ENCODE data around the gene JAK2.
"Not testable (repeated sequence)": the region's sequence is repeated elsewhere in the genome, so short reads cannot be mapped to it uniquely, and the experiment has no call there.

The JAK2 gene

GRCh38 chr9:4984621-4985385 is at the start of gene JAK2:
JAK2 (plus strand) TSS chr9:4985272; CDS start chr9:5021988, 36,716 bp downstream.
- peak; percentile 94 to 97 for DNase-seq (ENCODE audit: low read depth in 2 of 2)
- H3K4me3 ChIP-seq (replicated peaks in 1 of 2; ENCODE audit: low read depth in 2 of 2, low read length in 2 of 2) = peak within 1 kb of the TSS; percentile 70 to 80
- peak; percentile 44 for TF ChIP-seq CTCF (IDR thresholded peaks at IDR 0.05; ENCODE audit: low read depth, low read length)

- DNase-seq (ENCODE audit: low read depth in 2 of 2) = no peak
- no peak overlapping the region for H3K4me3 ChIP-seq (replicated peaks in 1 of 2; ENCODE audit: low read depth in 2 of 2, low read length in 2 of 2)
- no peak for TF ChIP-seq CTCF (IDR thresholded peaks at IDR 0.05; ENCODE audit: low read depth, low read length)
Observed at GRCh38 chr9:4936277-4936676, 48.8 kb upstream of the JAK2 start.

- no peak overlapping the region for H3K4me3 ChIP-seq (replicated peaks in 1 of 2; ENCODE audit: low read depth in 2 of 2, low read length in 2 of 2)
- DNase-seq (ENCODE audit: low read depth in 2 of 2) = no peak
- no peak for TF ChIP-seq CTCF (IDR thresholded peaks at IDR 0.05; ENCODE audit: low read depth, low read length)
Observed at GRCh38 chr9:4936823-4937222, 48.2 kb upstream of the JAK2 start.

GRCh38 chr9:4937446-4937845 is 47.6 kb upstream of the JAK2 start:
- no peak overlapping the region for H3K4me3 ChIP-seq (replicated peaks in 1 of 2; ENCODE audit: low read depth in 2 of 2, low read length in 2 of 2)
- DNase-seq (ENCODE audit: low read depth in 2 of 2) = no peak

GRCh38 chr9:4938496-4938895 is 46.6 kb upstream of the JAK2 start:
- no peak for DNase-seq (ENCODE audit: low read depth in 2 of 2)
- no peak overlapping the region for H3K4me3 ChIP-seq (replicated peaks in 1 of 2; ENCODE audit: low read depth in 2 of 2, low read length in 2 of 2)
- TF ChIP-seq CTCF (IDR thresholded peaks at IDR 0.05; ENCODE audit: low read depth, low read length) = no peak

More at GRCh38 chr9:4937446-4937845, 47.6 kb upstream of the JAK2 start:
- no peak for TF ChIP-seq CTCF (IDR thresholded peaks at IDR 0.05; ENCODE audit: low read depth, low read length)

- no peak for DNase-seq (ENCODE audit: low read depth in 2 of 2)
- TF ChIP-seq CTCF (IDR thresholded peaks at IDR 0.05; ENCODE audit: low read depth, low read length) = no peak
Observed at GRCh38 chr9:4939118-4939561, 45.9 kb upstream of the JAK2 start.

GRCh38 chr9:4942042-4942691 is 42.9 kb upstream of the JAK2 start:
- peak; percentile 67 to 72 for DNase-seq (ENCODE audit: low read depth in 2 of 2)
- not testable (repeated sequence) for H3K4me3 ChIP-seq (replicated peaks in 1 of 2; ENCODE audit: low read depth in 2 of 2, low read length in 2 of 2)

More at GRCh38 chr9:4939118-4939561, 45.9 kb upstream of the JAK2 start:
- H3K4me3 ChIP-seq (replicated peaks in 1 of 2; ENCODE audit: low read depth in 2 of 2, low read length in 2 of 2) = no peak overlapping the region

Data from cardiac fibroblast (primary cell).